ENCODE measurements around the gene OR9A4.

OR9A4 gene

DNA sequence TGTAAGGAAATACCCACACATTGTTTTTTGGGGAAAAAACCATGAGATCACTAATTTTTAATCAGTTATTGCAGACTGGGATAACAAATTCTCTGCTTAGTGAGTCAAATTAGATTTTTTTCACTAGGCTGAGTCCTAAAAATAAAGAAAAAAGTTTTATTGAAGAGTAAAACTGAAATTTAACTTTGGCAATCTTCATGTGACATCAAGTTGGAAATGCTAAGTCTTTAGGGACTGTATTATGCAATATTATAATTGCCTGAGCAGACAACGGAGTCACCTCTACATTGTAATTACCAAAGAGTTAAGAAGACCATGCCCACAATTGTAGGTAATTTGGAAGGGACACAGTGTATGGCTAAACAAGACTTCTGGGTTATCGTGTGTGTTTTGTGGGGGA, 32.8 kb downstream of the OR9A4 start:
- no peak for DNase-seq

DNA sequence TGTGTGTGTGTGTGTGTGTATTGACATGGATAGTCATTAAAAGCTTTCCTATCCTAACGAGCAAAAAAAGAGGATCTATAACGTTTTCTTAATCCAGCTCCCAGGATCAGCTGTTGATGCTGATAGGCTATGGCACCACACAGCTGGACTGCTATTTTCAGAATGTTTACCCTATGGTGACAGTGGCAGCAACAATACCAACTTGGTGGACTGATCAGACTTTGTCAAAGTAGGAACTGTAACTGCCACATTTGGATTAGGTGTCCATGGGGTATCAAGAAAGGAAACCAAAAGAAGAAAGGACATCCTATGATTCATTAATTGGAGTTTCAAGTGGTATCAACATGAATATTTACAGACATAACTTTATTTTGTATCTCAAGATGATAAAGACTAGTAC, 33.3 kb downstream of the OR9A4 start:
- no peak for DNase-seq

DNA sequence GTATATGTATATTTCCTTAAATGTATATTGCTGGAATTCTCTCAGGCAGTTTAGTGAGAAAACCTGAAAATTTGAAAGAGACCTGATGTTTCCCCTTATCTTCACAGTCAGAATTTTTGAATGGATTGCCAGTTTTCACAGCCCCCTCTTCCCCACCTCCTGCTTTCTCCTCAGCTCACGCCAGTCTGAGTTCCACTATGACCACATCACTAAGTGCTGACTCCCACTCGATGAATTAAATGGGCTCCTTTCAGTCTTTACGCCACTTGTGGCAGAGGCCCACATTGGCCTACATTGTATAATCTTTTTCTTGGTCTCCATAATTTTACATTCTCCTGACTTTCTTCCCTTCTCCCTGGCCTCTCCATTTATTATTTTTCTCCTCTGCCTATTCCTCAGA, 33.7 kb downstream of the OR9A4 start:
- DNase-seq = no peak

DNA sequence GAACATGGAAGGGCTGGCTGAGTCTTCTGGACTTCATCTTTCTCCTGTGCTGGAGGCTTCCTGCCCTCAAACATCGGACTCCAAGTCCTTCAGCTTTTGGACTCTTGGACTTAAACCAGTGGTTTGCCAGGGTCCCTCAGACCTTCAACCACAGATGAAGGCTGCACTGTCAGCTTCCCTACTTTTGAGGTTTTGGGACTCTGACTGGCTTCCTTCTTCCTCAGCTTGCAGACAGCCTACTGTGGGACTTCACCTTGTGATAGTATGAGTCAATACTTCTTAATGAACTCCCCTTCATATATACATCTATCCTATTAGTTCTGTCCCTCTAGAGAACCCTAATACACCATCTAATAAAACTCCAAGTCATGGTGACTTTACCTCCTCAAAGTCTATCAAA, 34.6 kb downstream of the OR9A4 start:
- no peak for DNase-seq

DNA sequence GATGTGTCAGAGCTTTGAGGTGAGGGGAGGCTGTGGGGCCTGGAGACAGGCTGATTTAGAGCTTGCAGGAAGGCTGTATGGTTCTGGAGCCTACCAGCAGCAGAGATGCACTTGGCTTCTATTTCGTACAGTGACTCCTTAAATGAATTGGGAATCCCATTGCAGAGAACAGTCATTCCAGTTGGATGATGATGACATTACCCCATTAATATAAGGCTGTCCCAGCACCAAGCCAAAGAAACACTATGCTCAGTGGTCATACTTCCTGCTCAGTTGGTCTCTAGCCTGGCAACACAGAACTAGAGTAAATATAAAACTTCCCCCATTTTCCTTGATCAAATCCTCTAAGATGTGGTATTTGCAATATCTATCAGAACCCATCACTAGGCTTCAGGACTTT, 36.3 kb downstream of the OR9A4 start:
- no peak for DNase-seq

DNA sequence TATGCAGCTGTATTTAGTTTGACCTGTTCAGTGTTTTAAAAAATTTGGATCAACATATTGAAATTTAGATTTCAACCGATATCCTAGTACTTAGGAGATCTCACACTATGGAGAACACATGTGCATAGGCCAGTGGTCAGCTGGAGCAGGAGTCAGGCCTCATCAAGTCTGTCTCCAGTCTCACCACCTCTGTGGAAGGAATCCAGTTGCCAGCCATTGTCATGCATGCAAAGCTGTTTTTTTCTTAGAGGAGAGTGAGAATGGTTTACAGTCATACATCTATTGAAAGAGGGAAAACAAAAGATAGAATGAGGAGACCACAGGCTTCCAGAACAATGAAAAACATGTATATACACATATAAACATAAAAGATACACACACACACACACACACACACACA, 38.1 kb downstream of the OR9A4 start:
- DNase-seq = no peak

DNA sequence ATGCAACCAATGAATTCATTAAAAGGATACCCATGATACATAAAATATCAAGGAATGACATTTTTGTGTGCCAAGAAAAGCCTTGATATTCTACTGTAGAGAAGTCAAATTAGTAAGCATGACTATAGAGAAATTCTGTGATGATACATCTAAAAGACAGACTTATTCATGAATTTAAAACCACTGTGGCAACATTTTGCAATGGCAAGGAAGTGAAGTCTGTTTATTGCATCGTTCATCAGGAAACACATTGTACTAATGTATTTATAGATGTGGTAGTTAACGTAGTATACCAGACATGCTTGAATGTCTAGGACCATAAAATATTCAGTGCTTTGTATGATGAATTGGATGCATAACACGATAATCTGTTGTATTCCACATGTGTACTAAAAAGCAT, 39.9 kb downstream of the OR9A4 start:
- DNase-seq = no peak

DNA sequence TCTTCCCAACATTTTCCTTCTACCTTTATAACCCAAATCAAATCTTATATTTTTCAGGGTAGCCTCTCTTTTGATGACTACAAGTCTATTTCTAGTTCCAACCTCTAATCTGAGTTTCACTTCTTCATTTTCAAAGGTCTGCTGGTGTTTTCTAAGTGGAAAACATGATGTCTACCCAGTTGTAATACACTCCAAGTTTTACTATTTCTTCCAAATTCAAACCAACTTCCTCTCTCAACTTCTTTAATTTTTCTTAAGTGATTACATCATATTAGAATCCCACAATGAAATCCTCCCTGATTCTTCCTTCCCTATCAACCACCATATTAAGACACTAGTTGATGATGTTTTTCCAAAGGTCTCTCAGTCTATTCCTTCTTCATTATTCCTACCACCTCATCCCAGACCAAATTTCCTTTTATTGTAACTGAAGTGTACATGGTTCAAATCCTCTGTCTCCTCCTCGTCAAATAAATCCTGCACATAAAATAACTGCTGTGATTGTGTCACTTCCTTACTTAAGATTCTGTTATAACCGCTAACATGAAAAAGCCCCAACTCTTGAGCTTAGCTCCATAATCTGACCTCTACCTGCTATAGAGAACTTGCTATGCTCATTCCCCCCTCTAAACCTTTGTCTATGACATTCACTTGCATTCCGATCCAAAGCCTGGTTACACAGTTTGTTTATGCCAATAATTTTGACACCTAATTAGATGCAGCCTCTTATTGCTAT, 44.7 kb downstream of the OR9A4 start:
- no peak for DNase-seq
